Thoracic aorta (tissue), 2 donors: ENCODE measurements around the gene WDR37. TPM values are rescaled to one million over a fixed set of nuclear protein-coding genes. Genes with fewer than 3 reads are reported as not detected.

Experiments used
- ATAC-seq: fragments of 150-250 bp; one replicate; pipeline ENCODE4 v1.8.0; 2017; ENCODE audit warnings: low read depth; ENCODE audit not compliant: insufficient number of reproducible peaks, low FRiP score
- DNase-seq: peaks from one replicate; pipeline ENCODE4 v3.0.0-alpha.2; 2020; ENCODE audit warnings: low spot score
- H3K27ac ChIP-seq, 2 donors: fragments of 200-600 bp; sonication (generic); 1 replicate in 1 of 2; 2 replicates in 1 of 2; pipeline ENCODE4 v1.5.1; 2016; ENCODE audit warnings: mild to moderate bottlenecking in 2 of 2, moderate library complexity in 2 of 2
- H3K27me3 ChIP-seq: fragments of 200-600 bp; sonication (generic); replicated peaks from 2 replicates; pipeline ENCODE4 v1.6.0; 2016; ENCODE audit warnings: mild to moderate bottlenecking; ENCODE audit not compliant: insufficient read depth
- H3K36me3 ChIP-seq: fragments of 200-600 bp; sonication (generic); one replicate; pipeline ENCODE4 v1.5.1; 2016
- H3K4me1 ChIP-seq, 2 donors: fragments of 200-600 bp; sonication (generic); 1 replicate in 1 of 2; 2 replicates in 1 of 2; pipeline versions ENCODE4 v1.5.1 to v1.6.0; 2016; ENCODE audit warnings: low read depth in 2 of 2, mild to moderate bottlenecking in 1 of 2; ENCODE audit not compliant: control insufficient read depth in 1 of 2
- H3K4me3 ChIP-seq: fragments of 200-600 bp; sonication (generic); 2 replicates; pipeline ENCODE4 v1.5.1; 2016; ENCODE audit warnings: mild to moderate bottlenecking
- H3K9me3 ChIP-seq: fragments of 200-600 bp; sonication (generic); 2 replicates; pipeline ENCODE4 v1.5.1; 2016
- CTCF ChIP-seq: fragments of 200-600 bp; sonication (generic); IDR thresholded peaks from one replicate; pipeline ENCODE4 v1.5.1; 2019; ENCODE audit warnings: antibody characterized with exemption
- total RNA-seq, 2 donors: library from RNA; depleted of rRNA; stranded (reverse); fragments of >200 nt; gene quantifications; one replicate each; pipeline versions ENCODE4 v1.1.0 to v1.2.3, GENCODE V29; 2016

Gene WDR37
- total RNA-seq, 2 donors from 2014 or later: 18.3 to 24.6 TPM

GRCh38 chr10:1097436-1097835 is 41.3 kb downstream of the WDR37 start:
- TF ChIP-seq CTCF: no peak
- Histone ChIP-seq H3K9me3 (no peaks in the 10 kb centered on the region), H3K4me1 (no peaks in the 10 kb centered on the region), H3K36me3 (peaks cover 26% of the 10 kb centered on the region), H3K4me3 (no peak overlapping the region), H3K27me3 (no peaks in the 10 kb centered on the region), H3K27ac (no peak overlapping the region)
- ATAC-seq (no peak), DNase-seq (no peak)

- no peak overlapping the region for H3K27ac ChIP-seq
Measured at GRCh38 chr10:1100143-1100542, 44.0 kb downstream of the WDR37 start.

GRCh38 chr10:1100691-1101368 is 44.6 kb downstream of the WDR37 start:
- no peak for TF ChIP-seq CTCF
- H3K4me1 ChIP-seq: no peaks in the 10 kb centered on the region
- H3K36me3 ChIP-seq: peaks cover 33% of the 10 kb centered on the region
- DNase-seq (no peak), ATAC-seq (no peak)
- H3K9me3 ChIP-seq: no peaks in the 10 kb centered on the region
- no peaks in the 10 kb centered on the region for H3K27me3 ChIP-seq
- no peak overlapping the region for H3K4me3 ChIP-seq
- H3K27ac ChIP-seq: no peak overlapping the region

More at GRCh38 chr10:1100143-1100542, 44.0 kb downstream of the WDR37 start:
- Histone ChIP-seq H3K36me3 (peaks cover 30% of the 10 kb centered on the region), H3K9me3 (no peaks in the 10 kb centered on the region), H3K27me3 (no peaks in the 10 kb centered on the region), H3K4me3 (no peak overlapping the region), H3K4me1 (no peaks in the 10 kb centered on the region)
- no peak for ATAC-seq
- no peak for TF ChIP-seq CTCF
- DNase-seq: no peak

GRCh38 chr10:1101946-1102345 is 45.8 kb downstream of the WDR37 start:
- no peaks in the 10 kb centered on the region for H3K9me3 ChIP-seq
- no peak overlapping the region for H3K27ac ChIP-seq
- DNase-seq (no peak), ATAC-seq (no peak)
- no peaks in the 10 kb centered on the region for H3K27me3 ChIP-seq
- no peaks in the 10 kb centered on the region for H3K4me1 ChIP-seq
- H3K4me3 ChIP-seq: no peak overlapping the region
- TF ChIP-seq CTCF: no peak
- H3K36me3 ChIP-seq: peaks cover 33% of the 10 kb centered on the region

- no peak overlapping the region for H3K27ac ChIP-seq
- no peak for DNase-seq
- no peak for ATAC-seq
- no peaks in the 10 kb centered on the region for H3K27me3 ChIP-seq
- no peaks in the 10 kb centered on the region for H3K9me3 ChIP-seq
- TF ChIP-seq CTCF: no peak
- no peaks in the 10 kb centered on the region for H3K4me1 ChIP-seq
- peaks cover 34% of the 10 kb centered on the region for H3K36me3 ChIP-seq
- no peak overlapping the region for H3K4me3 ChIP-seq
Measured at GRCh38 chr10:1102416-1102815, 46.2 kb downstream of the WDR37 start.
